Measurements from ENCODE around the gene DYNLT4.
"Not testable (repeated sequence)": the region's sequence is repeated elsewhere in the genome, so short reads cannot be mapped to it uniquely, and the experiment has no call there.

The DYNLT4 gene

GRCh38 chr1:44806704-44807363, at the start of gene DYNLT4:
Gene DYNLT4, minus strand, starts transcription at chr1:44807351. Its CDS starts 683 bp downstream, at chr1:44806668.
- no peak for DNase-seq

- no peak for DNase-seq
Measured at GRCh38 chr1:44855742-44856141, 48.6 kb upstream of the DYNLT4 start.

DNA sequence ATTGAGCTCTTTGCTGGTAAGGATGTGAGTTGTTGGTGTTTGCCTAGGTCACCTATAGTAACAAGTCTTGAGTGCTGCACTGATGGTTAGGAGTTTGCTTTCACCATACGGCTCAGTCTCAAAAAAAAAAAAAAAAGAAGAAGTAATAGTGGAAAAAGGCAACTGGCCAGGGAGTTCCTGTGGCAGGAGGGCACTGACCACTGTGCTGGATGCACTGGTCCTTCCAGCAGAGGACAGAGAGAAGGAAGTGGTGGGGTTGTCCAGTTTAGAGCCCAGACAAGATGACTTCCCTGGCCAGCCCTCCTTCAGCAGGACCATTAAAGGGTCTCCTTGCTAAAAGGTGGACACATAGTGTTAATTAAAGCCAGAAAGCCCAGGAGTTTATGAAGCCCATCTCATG, 47.8 kb upstream of the DYNLT4 start:
- no peak for DNase-seq

- no peak for DNase-seq
Measured at GRCh38 chr1:44853201-44853600, 46.0 kb upstream of the DYNLT4 start.

GRCh38 chr1:44851308-44851707, 44.2 kb upstream of the DYNLT4 start:
- DNase-seq, result no peak

- DNase-seq, result no peak
Measured at GRCh38 chr1:44849575-44850132, 42.5 kb upstream of the DYNLT4 start.

DNA sequence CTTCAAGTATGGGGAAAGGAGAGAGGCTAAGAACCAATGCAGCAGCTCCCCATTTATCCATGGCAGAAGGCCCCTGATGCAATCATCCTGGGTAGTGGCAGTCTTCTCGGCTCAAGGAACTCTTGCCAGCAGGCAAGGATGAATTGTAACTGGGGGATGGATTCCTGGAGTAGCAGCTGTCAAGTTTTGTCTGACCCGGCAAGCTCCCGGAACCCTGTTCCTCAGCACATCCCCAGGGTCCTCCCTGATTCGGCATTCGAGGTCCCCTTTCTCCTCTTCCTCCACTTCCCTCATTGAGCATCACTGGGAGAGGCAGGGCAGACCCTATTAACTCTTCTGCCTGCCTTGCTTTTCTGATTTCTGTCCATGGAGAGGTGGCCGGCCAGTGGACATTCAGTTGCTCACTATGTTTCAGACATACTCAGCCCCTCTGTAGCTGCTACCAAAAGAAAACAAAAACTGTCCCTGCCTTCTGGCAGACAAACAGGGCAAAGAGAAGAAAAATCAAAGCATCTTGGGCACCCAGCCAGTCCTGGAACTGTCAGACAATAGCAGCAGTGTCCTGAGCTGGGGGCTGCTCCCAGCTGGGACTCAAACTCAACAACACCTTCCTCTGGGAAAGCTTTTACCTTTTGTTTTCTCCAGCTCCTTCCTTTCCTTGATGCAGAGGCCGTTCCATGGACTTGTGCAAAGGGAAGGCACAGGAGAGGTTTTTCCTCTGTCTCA, 41.5 kb upstream of the DYNLT4 start:
- no peak for DNase-seq

DNA sequence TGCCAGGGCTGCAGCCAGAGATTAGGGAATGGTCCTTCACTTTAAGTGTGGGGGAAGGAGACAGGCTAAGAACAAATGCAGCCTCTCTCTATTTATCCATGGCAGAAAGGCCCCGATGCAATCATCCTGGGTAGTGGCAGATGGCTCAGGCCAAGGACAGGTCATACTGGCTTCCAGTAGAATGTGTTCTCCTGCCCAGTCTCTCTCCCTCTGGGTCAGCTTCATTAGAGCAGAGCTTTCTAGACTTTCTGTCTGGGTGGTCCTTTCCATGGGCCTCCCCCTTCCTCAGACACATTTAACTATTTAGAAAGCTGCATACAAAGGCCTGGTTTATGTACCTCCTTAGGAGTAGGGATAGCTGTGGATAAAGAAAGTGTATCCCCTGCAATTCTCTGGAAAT, 40.7 kb upstream of the DYNLT4 start:
- DNase-seq, result no peak

- no peak for DNase-seq
Measured at GRCh38 chr1:44846985-44847384, 39.8 kb upstream of the DYNLT4 start.

GRCh38 chr1:44842862-44843655, 35.9 kb upstream of the DYNLT4 start, which contains the start of gene PTCH2:
Gene PTCH2, minus strand, starts transcription at chr1:44843253. Its CDS starts 321 bp downstream, at chr1:44842932.
- DNase-seq, result no peak

GRCh38 chr1:44842486-44842861, 35.3 kb upstream of the DYNLT4 start:
- DNase-seq, result no peak

DNA sequence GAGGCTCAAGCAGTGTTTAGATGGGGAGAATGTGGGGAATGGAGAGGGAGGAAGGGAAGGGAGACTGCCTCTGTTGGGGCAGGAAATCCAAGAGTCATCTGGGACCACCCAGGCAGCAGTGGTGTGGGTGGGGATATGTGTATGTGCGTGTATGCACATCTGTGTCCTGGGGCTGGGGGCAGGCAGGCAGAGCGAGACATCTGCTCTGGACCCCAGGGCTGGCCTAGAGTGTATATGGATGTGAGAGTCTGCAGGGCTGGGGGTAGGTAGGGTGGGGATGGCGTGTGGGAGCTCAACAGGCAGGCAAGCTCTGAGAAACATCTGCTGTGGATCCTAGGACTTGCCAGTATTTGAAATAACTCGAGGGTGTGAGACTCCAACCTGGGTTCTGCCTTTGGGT, 32.4 kb upstream of the DYNLT4 start:
- DNase-seq, result no peak

- DNase-seq, result not testable (repeated sequence)
Measured at GRCh38 chr1:44838294-44838693, 31.1 kb upstream of the DYNLT4 start.

DNA sequence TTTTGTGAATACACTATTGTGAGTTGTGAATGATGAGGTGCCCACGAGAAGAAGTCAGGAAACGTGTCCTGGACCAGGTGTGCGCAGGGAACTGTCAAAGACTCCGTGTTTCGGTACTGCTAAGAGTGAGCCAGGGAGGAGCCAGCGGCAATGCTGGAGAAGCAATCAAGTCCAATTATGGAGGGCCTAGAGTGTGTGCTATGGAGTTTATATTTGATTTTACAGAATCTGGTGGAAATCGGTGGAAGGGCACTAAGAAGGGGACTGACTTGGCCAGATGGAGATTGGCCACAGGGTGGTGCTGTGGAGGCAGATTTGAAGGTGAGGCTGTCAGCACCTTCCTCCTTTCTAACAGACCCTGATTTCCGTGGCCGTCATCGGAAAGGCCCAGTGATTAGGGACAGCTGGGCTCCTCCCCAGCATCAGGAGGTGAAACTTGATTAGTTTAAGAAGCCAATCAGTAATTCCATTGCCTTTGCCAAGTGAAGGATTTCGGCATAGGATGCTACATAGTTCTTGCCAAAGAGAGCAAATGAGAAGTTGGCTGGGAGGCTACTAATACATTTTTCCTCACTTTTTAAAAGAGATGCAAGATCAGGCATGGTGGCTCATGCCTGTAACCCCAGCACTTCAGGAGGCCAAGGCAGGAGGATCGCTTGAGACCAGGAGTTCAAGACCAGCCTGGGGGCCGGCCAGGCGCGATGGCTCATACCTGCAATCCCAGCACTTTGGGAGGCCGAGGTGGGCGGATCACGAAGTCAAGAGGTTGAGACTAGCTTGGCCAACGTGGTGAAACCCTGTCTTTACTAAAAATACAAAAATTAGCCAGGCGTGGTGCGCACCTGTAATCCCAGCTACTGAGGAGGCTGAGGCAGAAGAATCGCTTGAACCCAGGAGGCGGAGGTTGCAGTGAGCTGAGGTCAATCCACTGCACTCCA, 28.9 kb upstream of the DYNLT4 start:
- DNase-seq, result no peak

DNA sequence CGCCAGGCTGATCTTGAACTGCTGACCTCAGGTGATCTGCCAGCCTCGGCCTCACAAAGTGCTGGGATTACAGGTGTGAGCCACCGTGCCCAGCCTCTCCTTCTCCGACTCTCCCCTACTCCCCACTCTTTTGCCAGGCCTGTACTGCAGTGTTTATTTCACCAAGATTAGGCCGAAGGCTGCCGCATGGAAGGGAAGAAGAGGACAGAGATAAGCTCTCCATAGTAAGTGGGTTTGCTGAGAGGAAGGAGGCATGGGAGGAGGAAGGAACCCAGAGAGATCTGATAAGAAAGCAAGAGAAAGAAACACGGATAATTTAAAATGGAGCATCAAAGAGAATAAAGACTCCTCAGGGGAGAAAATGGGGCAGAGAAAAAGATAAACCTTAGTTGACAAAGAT, 27.2 kb upstream of the DYNLT4 start:
- no peak for DNase-seq

DNA sequence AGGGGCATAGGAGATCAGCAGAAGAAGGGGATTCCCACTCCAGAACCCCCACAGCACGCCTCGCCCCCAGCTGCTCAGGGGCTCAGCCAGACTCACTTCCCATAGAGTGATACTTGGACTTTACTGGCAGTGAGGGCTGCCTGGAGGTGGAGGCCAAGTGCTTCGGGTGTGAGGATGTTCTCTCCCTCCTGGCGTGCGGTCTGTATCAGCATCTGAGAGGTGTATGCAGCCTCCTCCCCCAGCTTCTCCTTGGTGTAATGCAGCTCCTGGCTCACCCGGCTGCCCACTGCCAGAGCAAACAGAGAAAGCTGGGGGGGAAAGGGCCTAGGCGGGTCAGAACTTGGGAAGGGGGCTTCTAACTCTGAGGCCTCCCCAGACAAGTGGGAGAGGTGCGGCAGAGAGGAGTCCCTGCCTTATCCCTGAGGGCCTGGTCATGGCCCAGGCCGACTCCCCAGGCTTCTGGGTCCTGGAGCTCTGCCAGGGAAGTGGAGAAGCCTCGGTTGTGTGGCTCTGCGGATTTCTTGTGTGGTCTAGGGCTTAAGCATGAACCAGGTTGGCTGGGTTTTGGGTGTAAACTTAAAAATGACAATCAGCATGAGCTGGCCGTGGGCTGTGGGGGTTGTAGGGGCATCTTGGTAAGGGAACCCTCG, 25.0 kb upstream of the DYNLT4 start:
- no peak for DNase-seq

DNA sequence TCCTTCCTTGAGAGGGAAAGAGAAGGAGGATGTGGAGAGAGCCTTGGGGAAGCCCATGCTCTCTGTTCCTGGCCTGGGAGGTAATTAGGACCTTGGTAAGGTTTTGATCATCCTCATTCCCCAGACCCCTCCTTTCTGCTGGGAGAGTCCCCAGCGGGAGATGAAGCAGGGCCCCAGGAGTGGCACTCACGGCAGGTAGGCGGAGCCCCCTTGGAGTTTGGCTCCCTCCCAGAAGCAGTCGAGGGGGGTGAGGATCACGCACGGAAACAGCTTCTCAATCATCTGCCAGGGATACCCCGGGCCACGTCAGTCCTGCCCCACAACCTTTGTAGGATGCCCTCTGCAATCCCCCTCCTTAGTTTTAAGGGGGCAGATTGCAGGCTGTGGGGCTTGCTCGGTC, 24.4 kb upstream of the DYNLT4 start:
- no peak for DNase-seq

GRCh38 chr1:44830900-44831304, 23.8 kb upstream of the DYNLT4 start:
- DNase-seq, result no peak

DNA sequence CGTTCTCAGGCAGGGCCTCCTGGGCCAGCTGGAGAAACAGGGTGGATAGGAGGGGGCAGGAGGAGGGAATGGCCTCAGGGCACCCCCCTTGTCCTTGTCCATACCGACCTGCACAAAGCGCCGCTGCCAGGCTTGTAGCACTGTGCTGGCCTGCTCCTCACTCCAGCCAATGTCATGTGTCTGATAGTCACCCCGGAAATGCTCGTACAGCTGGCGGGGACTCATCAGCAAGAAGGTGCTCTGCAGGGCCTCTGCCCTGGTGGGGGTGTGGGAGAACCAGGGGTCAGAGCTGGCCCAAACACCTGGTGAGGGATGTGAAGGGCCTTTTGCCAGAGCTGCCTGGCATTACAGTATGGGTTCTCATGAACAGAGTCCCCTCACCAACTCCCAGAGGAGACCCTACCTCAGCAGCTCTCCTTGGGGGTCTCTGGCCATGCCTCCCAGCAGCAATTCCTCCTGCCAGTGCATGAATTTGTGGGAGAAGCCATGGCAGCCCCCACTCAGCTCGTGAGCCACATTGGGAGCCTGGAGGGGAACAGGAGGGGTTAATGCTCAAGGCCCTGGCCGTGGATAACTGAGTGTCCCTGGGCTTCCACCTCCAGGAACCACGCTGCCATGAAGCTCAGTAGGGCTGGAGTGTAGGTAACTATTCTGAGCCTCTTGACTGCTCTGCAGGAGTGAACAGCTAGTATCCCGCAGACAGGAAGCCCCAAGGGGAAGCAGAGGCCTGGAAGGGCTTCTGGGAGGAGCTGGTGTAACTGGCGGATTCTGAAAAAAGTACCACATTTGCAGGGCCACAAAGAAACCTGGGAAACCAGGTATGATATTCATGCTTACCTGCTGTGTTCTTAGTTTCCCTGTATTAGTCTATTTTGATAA, 22.6 kb upstream of the DYNLT4 start:
- DNase-seq, result no peak

- no peak for DNase-seq
Measured at GRCh38 chr1:44828841-44829440, 21.8 kb upstream of the DYNLT4 start.

Data from SIG-M5 (cell line).